NB4 (cell line): ENCODE data around the gene VWCE.
"Not testable (repeated sequence)": the region's sequence is repeated elsewhere in the genome, so short reads cannot be mapped to it uniquely, and the experiment has no call there.

Experiments used
- CTCF ChIP-seq: IDR thresholded peaks from one replicate; pipeline ENCODE4 v1.5.1; 2012; ENCODE audit warnings: low read depth, low read length
- MYC ChIP-seq: IDR thresholded peaks from 2 replicates; pipeline ENCODE4 v1.6.1; 2011; ENCODE audit warnings: low read depth, low read length
- POLR2A ChIP-seq: IDR thresholded peaks from 2 replicates; pipeline ENCODE4 v1.6.1; 2011; ENCODE audit warnings: mild to moderate bottlenecking; ENCODE audit not compliant: insufficient read length; ENCODE audit errors: extremely low read depth

- not testable (repeated sequence) for TF ChIP-seq POLR2A, CTCF, MYC
Measured at GRCh38 chr11:61237130-61237529, 58.0 kb downstream of the VWCE start.
